CD14-positive monocyte (primary cell): ENCODE measurements around the gene TNPO3. TPM values are rescaled to one million over a fixed set of nuclear protein-coding genes. Genes with fewer than 3 reads are reported as not detected.

Experiments
- DNase-seq, 3 donors: peaks; one replicate each; pipeline ENCODE4 v3.0.0-alpha.2; 2011 to 2022
- H2AFZ ChIP-seq: 2 replicates; pipeline ENCODE4 v1.6.0; 2012; ENCODE audit warnings: mild to moderate bottlenecking, low read depth, low read length, inconsistent platforms; ENCODE audit not compliant: insufficient read depth, poor library complexity, severe bottlenecking
- H3K27ac ChIP-seq, 2 donors: 1 replicate in 1 of 2; 2 replicates in 1 of 2; pipeline ENCODE4 v1.5.1; 2012 to 2013; ENCODE audit warnings: low read length in 2 of 2, control low read depth in 1 of 2, inconsistent platforms in 1 of 2, low read depth in 1 of 2, mild to moderate bottlenecking in 1 of 2
- H3K27me3 ChIP-seq, 2 donors: one replicate each; pipeline versions ENCODE4 v1.6.0 to v1.6.1; 2011 to 2013; ENCODE audit warnings: low read length in 2 of 2; ENCODE audit not compliant: control insufficient read depth in 2 of 2, insufficient read depth in 2 of 2
- H3K36me3 ChIP-seq, 2 donors: replicated peaks in 1 of 2; 1 replicate in 1 of 2; 2 replicates in 1 of 2; pipeline versions ENCODE4 v1.5.1 to v1.6.1; 2012 to 2013; ENCODE audit warnings: low read length in 2 of 2, control low read depth in 1 of 2, inconsistent platforms in 1 of 2, mild to moderate bottlenecking in 1 of 2; ENCODE audit not compliant: insufficient read depth in 2 of 2, control insufficient read depth in 1 of 2
- H3K4me1 ChIP-seq, 2 donors: 1 replicate in 1 of 2; 2 replicates in 1 of 2; pipeline versions ENCODE4 v1.5.1 to v1.6.1; 2012 to 2013; ENCODE audit warnings: low read length in 2 of 2, control low read depth in 1 of 2, inconsistent platforms in 1 of 2, mild to moderate bottlenecking in 1 of 2, moderate library complexity in 1 of 2; ENCODE audit not compliant: insufficient read depth in 2 of 2, control insufficient read depth in 1 of 2
- H3K4me2 ChIP-seq: replicated peaks from 2 replicates; pipeline ENCODE3; 2012; ENCODE audit warnings: low read length, moderate library complexity, mild to moderate bottlenecking; ENCODE audit not compliant: poor library complexity, severe bottlenecking; ENCODE audit errors: extremely low read depth
- H3K4me3 ChIP-seq, 3 experiments: fragments of 200-600 bp in 1 of 3; sonication (generic) in 1 of 3; replicated peaks in 1 of 3; 1 replicate in 2 of 3; 2 replicates in 1 of 3; pipeline ENCODE4 v1.5.1; 2011 to 2013; ENCODE audit warnings: low read length in 3 of 3, mild to moderate bottlenecking in 3 of 3, control low read depth in 2 of 3, low read depth in 2 of 3, inconsistent platforms in 1 of 3, moderate library complexity in 1 of 3
- H3K79me2 ChIP-seq: 2 replicates; pipeline ENCODE4 v1.6.0; 2012; ENCODE audit warnings: mild to moderate bottlenecking, control low read depth, inconsistent platforms, low read length, moderate library complexity; ENCODE audit not compliant: insufficient read depth
- H3K9ac ChIP-seq: 2 replicates; pipeline ENCODE4 v1.6.0; 2017; ENCODE audit warnings: low read length, mild to moderate bottlenecking; ENCODE audit not compliant: insufficient read depth, poor library complexity, severe bottlenecking
- H3K9me3 ChIP-seq, 2 donors: replicated peaks in 1 of 2; 1 replicate in 1 of 2; 2 replicates in 1 of 2; pipeline versions ENCODE4 v1.5.1 to v1.6.1; 2012 to 2013; ENCODE audit warnings: low read length in 2 of 2, control low read depth in 1 of 2; ENCODE audit not compliant: control insufficient read depth in 1 of 2, insufficient read depth in 1 of 2
- H4K20me1 ChIP-seq: 2 replicates; pipeline ENCODE4 v1.6.0; 2012; ENCODE audit warnings: mild to moderate bottlenecking, low read length, control low read depth, moderate library complexity; ENCODE audit not compliant: insufficient read depth
- H3K27ac Mint-ChIP-seq, 7 donors: one replicate each; pipeline ENCODE4 v1.8.0; 2020; ENCODE audit warnings: mild to moderate bottlenecking in 7 of 7, mixed read lengths in 7 of 7, moderate library complexity in 6 of 7, inconsistent platforms in 2 of 7
- H3K27me3 Mint-ChIP-seq, 3 donors: one replicate each; pipeline ENCODE4 v1.8.0; 2021 to 2022; ENCODE audit warnings: low read depth in 3 of 3, mild to moderate bottlenecking in 3 of 3, mixed read lengths in 3 of 3, moderate library complexity in 3 of 3, inconsistent platforms in 1 of 3
- H3K36me3 Mint-ChIP-seq, 2 donors: one replicate each; pipeline ENCODE4 v1.8.0; 2020; ENCODE audit warnings: mixed read lengths in 2 of 2, inconsistent platforms in 1 of 2, mild to moderate bottlenecking in 1 of 2
- H3K4me1 Mint-ChIP-seq: one replicate; pipeline ENCODE4 v1.8.0; 2020; ENCODE audit warnings: mild to moderate bottlenecking, mixed read lengths
- H3K4me3 Mint-ChIP-seq, 2 donors: one replicate each; pipeline ENCODE4 v1.8.0; 2020; ENCODE audit warnings: mild to moderate bottlenecking in 2 of 2, mixed read lengths in 2 of 2, moderate library complexity in 1 of 2
- H3K9me3 Mint-ChIP-seq, 7 donors: one replicate each; pipeline ENCODE4 v1.8.0; 2020 to 2022; ENCODE audit warnings: mixed read lengths in 7 of 7, mild to moderate bottlenecking in 6 of 7, moderate library complexity in 6 of 7, inconsistent platforms in 2 of 7
- WGBS: methylation state at CpG from one replicate; pipeline ENCODE4 v1.1.5; 2013; ENCODE audit warnings: missing lambda C conversion rate; ENCODE audit not compliant: insufficient coverage; 5-methylcytosine and 5-hydroxymethylcytosine counted together
- intact Hi-C, 2 donors: fragments of 100-400 bp; cut with micrococcal nuclease; formaldehyde crosslinking; loops; one replicate each; pipeline versions ENCODE4 v1.15.0 to v1.15.1; 2023
- polyA plus RNA-seq, 3 donors: library from polyadenylated mRNA; depleted of rRNA in 1 of 3; unstranded in 2 of 3; stranded (reverse) in 1 of 3; fragments of 300-500 nt in 2 of 3; fragments of >200 nt in 1 of 3; fragmentation: Illumina TruSeq in 2 of 3; gene quantifications; 1 replicate in 2 of 3; 2 replicates in 1 of 3; pipeline ENCODE4 v1.2.3, GENCODE V29; 2012 to 2021
- TF ChIP-seq, protein P1 (sequence below): fragments of 200-600 bp; IDR thresholded peaks from one replicate; pipeline ENCODE4 v1.8.0; 2022; ENCODE audit warnings: antibody characterized with exemption, mild to moderate bottlenecking

TNPO3 gene
- polyA plus RNA-seq, 3 donors = 17.0 to 23.8 (median 19.7) TPM

GRCh38 chr7:128940494-128941322, 114.2 kb downstream of the TNPO3 start:
- H3K4me1 Mint-ChIP-seq = peaks cover 69% of the 10 kb centered on the region
- H3K4me1 ChIP-seq = peaks cover 72 to 80% of the 10 kb centered on the region in 2 donors
- TF ChIP-seq, protein P1, sequence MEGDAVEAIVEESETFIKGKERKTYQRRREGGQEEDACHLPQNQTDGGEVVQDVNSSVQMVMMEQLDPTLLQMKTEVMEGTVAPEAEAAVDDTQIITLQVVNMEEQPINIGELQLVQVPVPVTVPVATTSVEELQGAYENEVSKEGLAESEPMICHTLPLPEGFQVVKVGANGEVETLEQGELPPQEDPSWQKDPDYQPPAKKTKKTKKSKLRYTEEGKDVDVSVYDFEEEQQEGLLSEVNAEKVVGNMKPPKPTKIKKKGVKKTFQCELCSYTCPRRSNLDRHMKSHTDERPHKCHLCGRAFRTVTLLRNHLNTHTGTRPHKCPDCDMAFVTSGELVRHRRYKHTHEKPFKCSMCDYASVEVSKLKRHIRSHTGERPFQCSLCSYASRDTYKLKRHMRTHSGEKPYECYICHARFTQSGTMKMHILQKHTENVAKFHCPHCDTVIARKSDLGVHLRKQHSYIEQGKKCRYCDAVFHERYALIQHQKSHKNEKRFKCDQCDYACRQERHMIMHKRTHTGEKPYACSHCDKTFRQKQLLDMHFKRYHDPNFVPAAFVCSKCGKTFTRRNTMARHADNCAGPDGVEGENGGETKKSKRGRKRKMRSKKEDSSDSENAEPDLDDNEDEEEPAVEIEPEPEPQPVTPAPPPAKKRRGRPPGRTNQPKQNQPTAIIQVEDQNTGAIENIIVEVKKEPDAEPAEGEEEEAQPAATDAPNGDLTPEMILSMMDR = no peak

DNA sequence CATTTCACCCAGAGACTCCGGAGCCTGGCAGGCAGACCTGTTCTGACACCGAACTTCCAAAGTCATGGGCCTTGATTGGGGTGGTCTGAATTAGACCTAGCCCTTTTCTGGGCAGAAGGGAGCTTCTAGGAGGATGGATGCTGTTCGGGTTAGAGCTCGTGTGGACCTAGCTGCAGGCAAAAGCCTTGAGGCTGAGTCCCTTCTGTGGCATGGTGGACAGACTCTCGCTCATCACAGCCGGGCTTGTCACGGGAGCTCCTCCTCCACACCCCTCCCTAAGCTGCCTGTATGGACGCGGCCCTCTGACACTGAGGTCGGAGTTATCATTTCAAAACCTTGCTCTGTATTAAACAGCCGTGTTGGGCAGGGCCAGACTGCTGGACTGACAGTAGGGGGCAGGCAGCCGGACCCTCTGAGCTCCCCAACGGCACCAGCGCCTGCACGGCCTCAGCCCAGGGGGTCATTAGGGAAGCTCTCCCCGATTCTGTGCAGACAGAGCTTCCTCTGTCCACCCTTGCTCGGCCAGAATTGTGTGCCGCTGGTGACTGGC, 115.0 kb downstream of the TNPO3 start:
- H3K36me3 ChIP-seq = peaks cover 14 to 26% of the 10 kb centered on the region in 2 donors

More at GRCh38 chr7:128940494-128941322, 114.2 kb downstream of the TNPO3 start:
- Mint-ChIP-seq H3K27ac (peak overlapping the region; percentile 94 to 98 (median 96)), H3K4me3 (peak overlapping the region; percentile 99), H3K27me3 (no peaks in the 10 kb centered on the region), H3K36me3 (peaks cover 24 to 39% of the 10 kb centered on the region in 2 donors), H3K9me3 (no peaks in the 10 kb centered on the region)
- Histone ChIP-seq H3K4me3 (peak overlapping the region; percentile 86 to 97 (median 87)), H3K79me2 (peaks cover 100% of the 10 kb centered on the region), H3K36me3 (peaks cover 22 to 34% of the 10 kb centered on the region in 2 donors), H3K27me3 (no peaks in the 10 kb centered on the region), H2AFZ (peak overlapping the region; percentile 30), H3K9me3 (no peaks in the 10 kb centered on the region), H4K20me1 (peaks cover 56% of the 10 kb centered on the region), H3K4me2 (peak overlapping the region; percentile 86), H3K27ac (peak overlapping the region; percentile 90 to 97), H3K9ac (peak overlapping the region; percentile 95)
- WGBS = 1% methylated on average over 16 of the region's 20 CpGs
- intact Hi-C loops = loop anchor here in 1 of 2 donors (10.0 kb wide), 1 partner anchor 1566 kb away; no protein-coding TSS in a partner anchor
- peak; percentile 86 to 90 (median 89) for DNase-seq

More for the DNA sequence above, 115.0 kb downstream of the TNPO3 start:
- Histone ChIP-seq H3K27ac (peak overlapping the region; percentile 90 to 97), H3K4me2 (peak overlapping the region; percentile 86), H3K9ac (peak overlapping the region; percentile 95), H3K4me1 (peaks cover 72 to 80% of the 10 kb centered on the region in 2 donors), H3K79me2 (peaks cover 95% of the 10 kb centered on the region), H3K9me3 (no peaks in the 10 kb centered on the region), H4K20me1 (peaks cover 48% of the 10 kb centered on the region), H2AFZ (no peak overlapping the region), H3K27me3 (no peaks in the 10 kb centered on the region), H3K4me3 (peak overlapping the region; percentile 86 to 97 (median 87))
- peak; percentile 53 to 69 (median 61) for DNase-seq
- TF ChIP-seq, protein P1 = no peak
- intact Hi-C loops = loop anchor here in 1 of 2 donors (10.0 kb wide), 1 partner anchor 1565 kb away; no protein-coding TSS in a partner anchor
- Mint-ChIP-seq H3K27ac (peak overlapping the region; percentile 94 to 98 (median 96)), H3K9me3 (no peaks in the 10 kb centered on the region), H3K4me3 (peak overlapping the region; percentile 99), H3K27me3 (no peaks in the 10 kb centered on the region), H3K4me1 (peaks cover 75% of the 10 kb centered on the region), H3K36me3 (peaks cover 16 to 32% of the 10 kb centered on the region in 2 donors)
- 5% methylated on average over 13 of the region's 18 CpGs for WGBS
